GM19351 (cell line): ENCODE measurements around the gene C2orf49.
A peak's percentile ranks its signal among the peaks of the same experiment; 100 is the strongest.
"Not testable (repeated sequence)": the region's sequence is repeated elsewhere in the genome, so short reads cannot be mapped to it uniquely, and the experiment has no call there.

Experiments
- ATAC-seq: cut with Tn5 transposase; IDR thresholded peaks from one replicate; pipeline ENCODE4 v1.9.1; 2021; ENCODE audit warnings: mild to moderate bottlenecking, moderate library complexity; ENCODE audit not compliant: unreplicated experiment

Gene C2orf49

DNA sequence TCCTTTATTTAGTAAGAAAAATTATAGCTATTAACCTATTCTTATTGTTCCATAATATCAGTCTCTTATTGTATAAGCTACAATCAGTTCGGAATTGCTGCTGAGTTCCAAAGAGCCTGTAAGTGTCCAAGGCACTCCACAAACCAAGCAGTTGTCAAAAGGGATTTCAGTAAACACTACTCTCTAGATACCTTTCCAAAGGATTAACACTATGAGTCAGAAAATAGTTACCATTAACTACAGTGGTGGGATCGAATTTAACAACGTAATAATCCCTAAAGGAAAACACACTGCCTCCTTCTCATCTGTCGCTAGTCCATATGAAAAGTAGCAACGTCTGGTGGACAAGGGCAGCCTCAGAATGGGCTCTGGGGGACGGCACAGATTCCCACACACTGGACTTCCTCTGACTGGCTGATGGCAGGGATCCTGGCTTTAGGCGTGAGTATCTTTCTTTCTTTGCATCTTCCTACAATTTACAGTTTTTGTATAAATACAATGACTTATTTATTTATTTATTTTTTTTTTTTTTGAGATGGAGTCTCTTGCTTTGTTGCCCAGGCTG is 16.6 kb upstream of the C2orf49 start:
- ATAC-seq = no peak

DNA sequence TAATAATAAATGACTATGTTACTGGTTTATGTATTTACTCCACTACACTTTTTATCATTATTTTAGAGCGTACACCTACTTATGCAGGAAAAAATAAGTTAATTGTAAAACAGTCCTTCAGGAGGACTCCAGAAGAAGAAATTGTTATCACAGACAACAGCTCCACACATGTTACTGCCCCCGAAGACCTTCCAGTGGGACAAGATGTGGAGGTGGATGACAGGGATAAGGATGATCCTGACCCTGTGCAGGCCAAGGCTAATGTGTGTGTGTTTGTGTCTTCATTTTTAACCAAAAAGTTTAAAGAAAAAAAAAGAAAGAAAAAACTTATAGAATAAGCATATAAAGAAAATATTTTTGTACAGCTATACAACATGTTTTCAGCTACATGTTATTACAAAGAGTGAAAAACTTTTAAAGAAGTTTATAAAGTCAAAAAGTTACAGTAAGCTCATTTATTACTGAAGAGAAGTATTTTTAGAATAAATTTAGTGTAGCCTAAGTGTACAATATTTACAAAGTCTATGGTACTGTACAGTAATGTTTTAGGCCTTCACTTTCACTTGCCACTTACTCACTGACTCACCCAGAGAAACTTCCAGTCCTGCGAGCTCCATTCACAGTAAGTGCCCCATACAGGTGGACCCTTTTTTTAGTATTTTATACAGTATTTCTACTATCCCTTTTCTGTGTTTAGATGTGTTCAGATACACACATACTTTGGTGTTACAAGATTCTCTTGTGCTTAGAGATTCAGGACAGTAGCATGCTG is 15.3 kb upstream of the C2orf49 start:
- peak; percentile 39 for ATAC-seq

DNA sequence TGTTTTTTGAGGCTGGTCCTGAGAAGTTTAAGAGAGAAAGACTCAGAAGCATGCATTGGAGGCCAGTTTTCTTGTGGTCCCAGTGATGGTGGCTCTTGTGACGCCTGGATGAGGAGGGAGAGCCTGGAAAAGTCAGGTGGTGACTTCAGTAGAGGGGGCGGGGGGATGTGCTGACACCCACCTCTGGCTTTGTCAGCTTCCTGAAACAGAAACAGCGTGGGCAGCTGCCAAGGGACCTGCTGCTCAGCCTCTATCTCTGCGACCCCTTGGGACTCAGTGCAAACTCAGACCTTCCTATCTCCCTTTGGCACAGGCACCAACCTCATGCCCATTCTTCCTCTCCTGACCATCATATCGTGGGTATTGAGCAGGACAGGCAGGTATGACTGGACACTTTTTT is 14.2 kb upstream of the C2orf49 start:
- ATAC-seq = no peak

DNA sequence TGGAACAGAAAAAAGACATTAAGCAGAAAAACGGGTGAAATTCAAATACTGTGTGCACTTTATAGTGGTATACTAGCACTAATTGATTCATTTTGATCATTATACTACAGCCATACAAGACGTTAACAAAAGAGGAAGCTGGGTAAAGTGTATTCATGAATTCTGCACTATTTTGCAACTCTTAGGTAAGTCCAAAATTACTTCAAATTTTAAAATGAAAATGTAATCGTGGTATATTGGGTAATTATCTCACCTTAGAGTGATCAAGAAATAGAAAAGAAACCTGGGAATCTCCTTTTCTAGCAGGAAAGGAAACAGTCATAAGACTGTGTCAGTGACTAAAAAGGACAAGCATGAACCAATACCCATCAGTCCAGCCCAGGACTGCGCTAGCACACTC is 13.2 kb upstream of the C2orf49 start:
- peak; percentile 24 for ATAC-seq

DNA sequence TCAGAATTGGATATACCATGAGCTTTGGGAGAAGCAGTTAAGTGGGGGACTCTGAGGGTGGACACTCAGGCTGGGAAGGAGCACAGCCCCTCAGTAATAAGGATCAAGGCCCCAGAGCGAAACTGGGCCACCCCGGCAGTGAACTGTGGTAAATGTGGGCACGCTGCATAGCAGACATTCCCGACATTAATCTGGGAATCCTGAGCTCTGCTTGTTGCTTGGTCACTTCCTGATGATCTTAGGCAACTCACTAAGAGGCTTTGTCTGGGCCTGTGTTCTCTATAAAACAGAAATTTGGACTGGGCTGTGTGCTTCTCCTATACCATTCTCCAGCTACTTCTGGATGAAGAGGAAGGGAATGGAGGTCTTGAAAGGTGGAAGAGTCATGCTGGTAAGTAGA is 12.6 kb upstream of the C2orf49 start:
- no peak for ATAC-seq

DNA sequence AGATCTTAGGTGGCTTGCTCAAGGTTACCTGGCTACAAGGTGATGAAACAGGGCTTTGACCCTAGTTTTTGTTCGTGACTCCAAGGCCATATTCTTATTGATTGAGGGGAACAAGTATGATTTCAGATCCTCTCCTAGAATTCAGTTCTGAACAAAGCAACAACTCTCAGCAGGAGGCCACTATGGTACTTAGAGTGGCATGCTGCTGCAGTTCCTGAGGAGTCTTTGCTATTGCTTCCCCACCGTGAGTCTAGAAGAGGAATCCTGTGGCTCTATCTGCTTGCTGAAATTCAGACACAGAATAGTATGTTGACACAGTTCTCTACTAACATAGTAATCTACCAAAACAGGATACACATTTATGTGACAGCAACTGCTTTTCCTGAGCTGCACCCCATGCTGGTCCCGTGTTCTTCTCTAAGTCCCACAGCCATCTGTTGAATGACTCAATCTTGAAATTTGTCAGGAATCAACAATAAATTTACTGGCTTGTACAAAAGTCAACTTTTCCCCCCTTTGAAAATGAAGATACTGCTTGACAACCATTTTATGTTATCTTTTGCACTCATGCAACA is 11.9 kb upstream of the C2orf49 start:
- no peak for ATAC-seq

DNA sequence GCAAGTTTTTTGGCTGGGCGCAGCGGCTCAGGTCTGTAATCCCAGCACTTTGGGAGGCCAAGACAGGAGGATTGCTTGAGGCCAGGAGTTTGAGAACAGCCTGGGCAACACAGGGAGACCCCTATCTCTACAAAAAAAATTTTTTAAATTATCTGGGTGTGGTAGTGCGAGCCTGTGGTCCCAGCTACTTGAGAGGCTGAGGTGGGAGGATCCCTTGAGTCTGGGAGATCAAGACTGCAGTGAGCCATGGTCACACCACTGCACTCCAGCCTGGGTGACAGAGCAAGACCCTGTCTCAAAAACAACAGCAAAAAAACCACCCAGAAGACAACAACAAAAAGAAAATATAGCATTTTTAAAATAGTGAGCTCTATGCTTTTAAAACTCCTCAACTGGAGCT is 10.1 kb upstream of the C2orf49 start:
- ATAC-seq = not testable (repeated sequence)

DNA sequence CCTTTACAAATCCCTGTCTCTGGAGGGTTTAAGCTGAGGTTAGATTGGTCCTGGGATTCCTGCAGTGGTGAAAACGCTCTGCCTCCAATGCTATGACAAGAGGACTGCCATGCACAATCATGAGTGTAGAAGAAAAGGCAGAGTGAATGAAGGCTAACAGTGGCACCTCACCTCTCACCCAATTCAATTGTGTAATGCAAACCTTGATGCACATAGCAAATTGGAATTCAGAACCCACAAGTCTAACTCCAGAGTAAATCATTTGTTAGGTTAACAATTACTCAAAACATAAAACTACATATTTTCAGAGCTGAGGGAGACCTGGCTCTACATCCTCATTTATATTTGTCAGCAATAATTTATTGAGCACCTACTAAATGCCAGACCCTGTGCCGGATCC is 9.7 kb upstream of the C2orf49 start:
- no peak for ATAC-seq

DNA sequence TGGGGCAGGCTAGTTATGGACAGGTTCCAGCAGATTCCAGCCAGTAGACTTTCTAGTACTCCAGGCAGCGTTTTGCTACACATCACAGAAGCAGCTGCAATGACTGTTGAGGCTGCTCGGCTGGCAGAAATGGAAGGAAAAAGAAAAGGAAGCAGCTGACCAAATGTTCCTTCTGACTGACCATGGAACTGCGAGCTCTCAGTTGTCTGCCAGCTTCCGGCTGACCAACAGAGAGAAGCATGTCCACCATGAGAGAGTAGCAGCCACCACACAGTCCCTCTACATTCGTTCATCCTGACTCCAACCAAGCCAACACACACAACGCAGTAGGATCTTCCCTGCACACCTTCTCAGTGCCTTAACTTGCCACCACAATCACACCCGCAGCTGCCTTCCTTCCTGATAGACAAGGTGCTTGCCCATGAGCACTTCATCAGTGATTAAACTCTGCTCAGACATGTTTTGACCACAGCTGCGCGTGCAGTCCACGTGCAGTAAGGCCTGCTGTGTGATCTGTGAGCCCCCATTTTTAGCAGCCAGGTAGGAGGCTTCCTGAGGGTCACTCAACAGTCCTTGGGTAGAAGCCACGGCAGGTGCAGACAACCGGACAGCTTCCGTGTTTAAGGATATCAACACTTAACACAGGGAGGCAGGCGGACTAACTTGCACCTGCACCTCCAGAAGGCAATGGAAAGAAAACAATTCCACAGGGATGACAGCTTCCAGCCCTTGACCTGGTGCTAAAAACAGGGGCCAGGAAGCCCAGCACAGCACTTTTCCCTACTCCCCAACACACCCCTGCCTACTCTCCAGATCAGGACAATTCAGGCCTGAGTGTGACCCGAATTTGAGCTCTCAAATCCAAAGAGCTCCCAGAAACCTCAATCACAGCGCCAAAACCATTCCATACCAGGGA is 8.8 kb upstream of the C2orf49 start:
- no peak for ATAC-seq

DNA sequence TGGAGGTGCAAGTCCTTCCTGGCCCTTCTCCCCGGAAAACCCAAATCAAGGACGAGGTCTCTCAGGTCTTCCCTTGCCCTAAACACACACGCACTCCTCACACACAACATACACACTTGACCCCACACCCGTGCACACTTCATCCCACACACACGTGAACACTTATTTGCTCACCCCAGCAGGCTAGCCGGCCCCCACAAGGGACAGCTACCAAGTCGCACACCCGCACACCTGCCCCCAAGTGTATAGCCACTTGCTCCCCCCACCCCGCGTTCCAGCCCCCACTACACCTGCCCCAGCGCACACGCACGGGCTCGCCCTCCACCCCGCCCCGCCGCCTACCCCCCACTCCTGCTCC is 8.2 kb upstream of the C2orf49 start:
- ATAC-seq = peak; percentile 14

DNA sequence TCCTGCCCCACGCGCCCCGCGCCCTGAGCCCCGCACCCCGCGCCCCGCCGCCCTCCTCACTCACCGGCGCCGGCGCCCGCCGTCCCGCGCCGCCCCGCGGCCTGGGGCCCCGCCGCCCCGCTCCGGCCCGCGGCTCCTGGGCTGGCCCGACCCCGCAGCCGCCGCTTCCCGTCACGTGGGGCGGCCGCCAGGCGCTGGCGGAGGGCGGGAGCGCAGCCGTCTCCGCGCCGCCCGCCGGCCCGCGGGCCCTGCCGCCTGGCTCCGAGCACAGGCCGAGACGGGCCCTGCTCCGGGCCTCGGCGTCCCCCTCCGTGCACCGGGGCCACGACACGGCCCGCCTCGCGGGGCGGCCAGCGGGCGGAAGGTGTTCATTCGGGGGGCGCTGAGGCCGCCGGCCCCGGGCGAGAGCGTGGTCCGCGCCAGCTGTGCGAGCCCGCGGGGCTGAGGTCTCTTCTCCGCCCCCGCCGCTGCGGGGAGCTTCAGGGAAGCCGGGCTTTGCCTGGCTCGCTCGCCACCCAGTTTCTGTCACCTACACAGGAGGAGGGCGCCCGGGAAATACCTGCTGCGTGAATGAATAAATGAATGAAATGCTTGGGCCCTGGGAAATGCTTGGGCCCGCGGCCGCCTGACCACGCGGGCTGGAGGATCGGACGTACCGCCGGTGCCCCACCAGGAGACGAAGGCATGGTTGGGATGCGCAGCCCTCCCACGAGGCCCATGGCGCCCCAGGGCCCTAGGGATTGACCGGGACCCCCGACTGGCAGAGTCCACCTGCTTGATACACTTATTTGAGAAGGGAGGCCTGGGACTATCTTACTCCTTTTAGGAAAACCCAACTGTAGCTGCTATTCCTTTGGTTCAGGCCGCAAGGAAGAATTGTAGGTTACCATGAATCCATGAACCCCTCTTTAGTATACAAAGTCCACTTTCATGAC is 7.5 kb upstream of the C2orf49 start, which contains the start of gene TGFBRAP1:
Gene TGFBRAP1 (minus strand): TSS at position 175 of the 935 bp plus-strand sequence. CDS start 21,434 bp downstream, outside the sequence.
- peak; percentile 70 for ATAC-seq

DNA sequence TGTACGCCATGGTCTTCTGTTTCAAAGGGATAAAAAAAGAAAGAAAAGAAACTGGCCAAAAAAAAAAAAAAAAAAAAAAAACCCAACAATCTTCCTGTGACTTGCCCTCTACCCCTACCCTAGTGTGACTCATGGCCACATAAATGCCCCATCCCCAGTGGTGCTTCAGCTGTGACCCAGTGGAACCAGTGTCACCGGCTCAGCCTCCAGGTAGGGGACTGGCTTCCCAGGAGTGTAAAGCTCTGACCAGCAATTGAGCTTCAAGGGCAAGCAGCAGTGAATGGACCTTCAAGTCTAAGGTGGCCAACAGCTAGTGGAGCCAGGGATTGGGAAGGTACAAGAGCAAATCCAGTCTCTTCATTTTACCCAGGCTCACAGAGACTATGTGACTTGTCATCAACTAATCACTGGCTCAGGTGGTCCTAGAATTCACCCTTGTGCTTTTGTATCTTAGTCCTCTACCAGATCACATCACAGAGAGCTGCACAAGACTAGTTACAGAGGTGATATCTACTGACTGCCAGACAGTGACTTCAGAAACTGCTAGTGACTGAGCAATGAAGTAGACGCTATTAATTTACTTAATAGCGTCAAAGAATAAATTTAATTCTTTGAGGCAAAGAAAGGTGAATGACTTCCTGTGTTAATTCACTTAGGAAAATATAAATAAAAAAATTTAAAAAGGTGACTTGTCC is 6.5 kb upstream of the C2orf49 start:
- ATAC-seq = no peak

DNA sequence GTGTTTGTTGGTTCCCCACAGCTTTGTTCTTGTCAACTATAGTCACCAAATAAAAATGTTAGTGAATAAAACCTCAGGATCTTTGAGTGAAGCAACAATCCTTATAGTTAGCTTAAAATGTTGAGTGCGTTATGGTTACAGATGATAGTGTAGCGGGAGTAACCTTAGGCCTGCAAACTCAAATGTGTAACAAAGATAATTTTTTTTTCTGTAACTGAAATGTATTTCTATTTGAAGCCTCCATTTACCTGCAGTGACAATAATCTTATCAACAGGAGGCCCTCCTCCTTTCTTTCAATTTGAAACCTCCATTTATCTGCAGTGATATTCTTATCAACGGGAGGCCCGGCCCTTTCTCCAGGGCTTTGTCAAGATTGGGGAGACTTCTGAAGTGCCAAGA is 3.1 kb upstream of the C2orf49 start:
- ATAC-seq = no peak

DNA sequence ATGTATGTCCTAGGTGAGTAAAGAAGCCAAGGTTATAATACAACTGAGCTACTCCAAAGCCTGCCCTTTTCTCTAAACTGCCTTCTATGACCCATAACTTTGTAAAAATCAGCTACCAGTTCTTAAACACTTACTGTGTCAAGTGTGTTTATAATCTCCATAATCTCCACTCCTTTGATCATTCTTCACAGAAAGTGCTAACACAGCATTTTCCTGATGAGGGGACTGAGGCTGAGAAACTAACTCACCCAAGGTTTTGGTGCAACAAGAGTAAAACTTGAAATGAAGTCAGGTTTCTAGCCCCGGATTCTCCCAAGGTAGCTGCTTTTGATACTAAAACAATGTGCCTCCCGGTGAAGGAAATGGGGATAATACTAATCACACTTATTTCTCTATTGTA is 1.9 kb upstream of the C2orf49 start:
- ATAC-seq = no peak

DNA sequence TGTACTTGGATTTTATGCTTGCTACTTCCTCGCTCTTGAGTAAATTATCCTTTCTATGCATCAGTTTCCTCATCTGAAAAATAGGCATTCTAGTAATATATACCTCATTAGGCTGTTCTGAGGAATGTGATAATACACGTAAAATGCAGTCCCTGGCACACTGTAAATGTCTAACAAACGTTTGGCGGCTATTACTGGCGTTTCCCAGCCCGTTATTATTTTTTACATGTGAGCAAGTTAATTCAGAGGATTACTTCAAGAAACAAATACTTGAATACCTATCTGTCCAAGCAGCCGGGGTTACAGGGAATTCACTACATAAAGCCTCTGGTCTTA is 586 bp upstream of the C2orf49 start:
- ATAC-seq = no peak

DNA sequence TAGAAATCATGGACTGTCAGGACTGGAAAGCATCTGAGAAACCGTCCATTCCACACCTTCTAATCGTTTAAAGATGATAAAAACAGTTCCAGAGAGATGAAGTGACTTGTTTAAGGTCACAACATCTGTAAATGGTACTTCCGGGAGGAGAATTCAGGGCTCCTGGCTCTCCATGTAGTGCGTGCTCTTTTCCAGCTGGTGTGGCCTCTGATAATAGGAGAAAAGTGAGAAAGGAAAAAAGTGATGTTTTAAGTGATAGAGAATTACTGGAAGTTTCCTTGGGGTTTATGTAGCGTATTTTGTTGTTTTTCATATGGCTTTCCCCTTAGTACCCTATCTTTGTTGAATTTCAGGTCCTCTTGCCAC is 663 bp downstream of the C2orf49 start:
- ATAC-seq = peak; percentile 22

DNA sequence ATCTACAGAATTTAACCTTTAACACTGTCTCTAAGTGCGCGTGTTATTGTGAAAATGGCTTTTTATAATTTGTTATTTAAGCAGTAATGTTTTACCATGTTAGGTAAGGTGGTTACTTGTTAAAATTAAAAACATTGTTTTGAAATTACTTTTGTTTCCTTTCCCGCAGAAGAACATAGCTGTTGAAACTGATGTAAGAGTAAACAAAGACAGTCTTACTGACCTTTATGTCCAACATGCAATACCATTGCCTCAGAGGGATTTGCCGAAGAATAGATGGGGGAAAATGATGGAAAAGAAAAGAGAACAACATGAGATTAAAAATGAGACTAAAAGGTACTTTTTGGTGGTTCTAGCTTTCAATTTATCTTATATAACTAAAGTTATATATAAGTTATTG is 2.1 kb downstream of the C2orf49 start:
- no peak for ATAC-seq

DNA sequence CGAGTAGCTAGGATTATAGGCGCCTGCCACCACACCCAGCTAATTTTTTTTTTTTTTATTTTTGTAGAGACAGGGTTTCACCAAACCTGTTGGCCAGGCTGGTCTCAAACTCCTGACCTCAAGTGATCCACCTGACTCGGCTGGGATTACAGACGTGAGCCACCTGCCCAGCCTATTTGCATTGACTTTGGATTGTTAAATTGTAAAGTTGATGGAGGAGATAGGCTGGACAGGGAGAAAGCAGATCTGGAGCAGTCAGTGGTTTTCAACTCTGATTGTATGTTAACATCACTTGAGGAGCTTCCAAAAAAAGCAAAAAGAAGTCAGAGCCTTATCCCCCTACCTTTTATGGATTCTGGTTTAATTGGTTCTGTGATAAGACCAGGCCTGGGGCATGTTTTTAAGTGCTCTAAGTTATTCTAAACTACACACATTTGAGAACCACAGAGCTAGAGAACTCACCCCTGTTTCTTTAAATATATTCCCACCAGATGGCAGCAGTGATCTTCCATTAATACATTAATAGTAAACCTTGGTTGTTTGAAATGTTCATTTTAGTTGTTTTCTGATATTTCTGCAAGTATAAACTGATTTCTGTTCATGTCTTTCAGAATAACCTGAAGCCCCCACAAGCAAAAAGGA is 7.5 kb downstream of the C2orf49 start:
- ATAC-seq = peak; percentile 59

DNA sequence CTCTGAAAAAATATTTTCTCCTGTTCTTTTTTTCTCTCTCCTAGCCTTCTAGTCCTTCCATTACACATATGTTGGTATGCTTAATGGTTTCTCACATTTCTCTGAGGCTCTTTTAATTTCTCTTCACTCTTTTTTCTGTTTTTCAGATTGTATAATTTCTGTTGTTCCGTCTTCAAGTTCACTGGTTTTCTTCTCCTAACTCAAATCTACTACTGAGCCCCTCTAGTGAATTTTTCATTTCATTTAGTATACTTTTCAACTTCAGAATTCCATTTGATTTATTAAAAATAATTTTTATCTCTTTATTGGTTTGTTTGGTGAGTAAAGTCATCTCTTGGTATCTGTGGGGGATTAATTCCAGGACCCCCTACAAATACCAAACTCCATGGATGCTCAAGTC is 19.8 kb downstream of the C2orf49 start:
- no peak for ATAC-seq
